HepG2 (cell line): Measurements from ENCODE around the gene UPB1. TPM values are rescaled to one million over a fixed set of nuclear protein-coding genes. Genes with fewer than 3 reads are reported as not detected.

Experiments
- ATF1 ChIP-seq: IDR thresholded peaks from 2 replicates; pipeline ENCODE4 v1.6.1; 2016; ENCODE audit warnings: mild to moderate bottlenecking, control low read depth
- ATF7 ChIP-seq, 2 experiments: fragments of 450-650 bp in 1 of 2; sonication (generic) in 1 of 2; formaldehyde crosslinking in 1 of 2; IDR thresholded peaks; 2 replicates each; pipeline versions ENCODE4 v1.4.0 to v1.6.1; 2016 to 2020; ENCODE audit warnings: antibody characterized with exemption in 1 of 2, mild to moderate bottlenecking in 1 of 2, missing genetic modification reagents in 1 of 2
- BATF2 ChIP-seq: sonication (generic); formaldehyde crosslinking; IDR thresholded peaks from 2 replicates; pipeline ENCODE4 v1.8.0; 2022; ENCODE audit warnings: mild to moderate bottlenecking, missing genetic modification reagents, moderate library complexity
- CENPBD1 ChIP-seq: sonication (generic); formaldehyde crosslinking; IDR thresholded peaks from 2 replicates; pipeline ENCODE4 v1.8.0; 2022; ENCODE audit warnings: missing genetic modification reagents, low read depth, mild to moderate bottlenecking, borderline replicate concordance
- ELF1 ChIP-seq: sonication (generic); formaldehyde crosslinking; IDR thresholded peaks from 2 replicates; pipeline ENCODE4 v1.4.0; 2020; ENCODE audit warnings: missing genetic modification reagents
- HOXA5 ChIP-seq: sonication (generic); formaldehyde crosslinking; IDR thresholded peaks from 2 replicates; pipeline ENCODE4 v1.4.0; 2020; ENCODE audit warnings: missing genetic modification reagents
- MXI1 ChIP-seq: IDR thresholded peaks from 3 replicates; pipeline ENCODE4 v1.6.1; 2012; ENCODE audit warnings: low read depth, low read length, inconsistent platforms, borderline replicate concordance
- NFYC ChIP-seq: IDR thresholded peaks from 2 replicates; pipeline ENCODE4 v1.6.1; 2016; ENCODE audit warnings: missing genetic modification reagents, missing compliant biosample characterization
- TRIM24 ChIP-seq: sonication (generic); formaldehyde crosslinking; IDR thresholded peaks from 2 replicates; pipeline ENCODE4 v1.8.0; 2022; ENCODE audit warnings: mild to moderate bottlenecking, missing genetic modification reagents
- ZBTB14 ChIP-seq: sonication (generic); formaldehyde crosslinking; IDR thresholded peaks from 2 replicates; pipeline ENCODE4 v1.4.0; 2020; ENCODE audit warnings: missing genetic modification reagents
- ZNF281 ChIP-seq: sonication (generic); formaldehyde crosslinking; IDR thresholded peaks from 2 replicates; pipeline ENCODE4 v1.4.0; 2020; ENCODE audit warnings: missing genetic modification reagents, borderline replicate concordance
- ZNF350 ChIP-seq: sonication (generic); formaldehyde crosslinking; IDR thresholded peaks from 2 replicates; pipeline ENCODE4 v1.4.0; 2020; ENCODE audit warnings: mild to moderate bottlenecking, low read depth, missing genetic modification reagents, borderline replicate concordance
- ZNF407 ChIP-seq: sonication (generic); formaldehyde crosslinking; IDR thresholded peaks from one replicate; pipeline ENCODE4 v1.5.1; 2020; ENCODE audit warnings: mild to moderate bottlenecking, missing genetic modification reagents; ENCODE audit errors: not compliant biosample characterization
- ZNF772 ChIP-seq: sonication (generic); formaldehyde crosslinking; IDR thresholded peaks from 2 replicates; pipeline ENCODE4 v1.5.0; 2020; ENCODE audit warnings: mild to moderate bottlenecking, missing genetic modification reagents
- polyA plus RNA-seq, 8 experiments: library from polyadenylated mRNA; depleted of rRNA in 3 of 8; stranded (reverse) in 7 of 8; unstranded in 1 of 8; fragments of >200 nt; fragmentation: Illumina TruSeq in 4 of 8; extraction: Trizol in 4 of 8; gene quantifications; 2 replicates each; pipeline versions ENCODE4 v1.2.1 to v1.2.3, GENCODE V29; 2011 to 2016; ENCODE audit warnings: low read depth in 4 of 8, missing spikeins in 1 of 8, mixed read lengths in 1 of 8; ENCODE audit not compliant: insufficient read depth in 1 of 8
- total RNA-seq, 5 experiments: library from RNA; depleted of rRNA; stranded (reverse); fragments of >200 nt; fragmentation: Illumina TruSeq; extraction: Trizol; gene quantifications; 2 replicates each; pipeline ENCODE4 v1.2.3, GENCODE V29; 2016; ENCODE audit warnings: low read depth in 1 of 5

UPB1 gene
- total and polyA plus RNA-seq, 2 of the 13 experiments (the other 11 are each of a cell fraction or from before 2014, with no cell fraction given): 0.38 to 1.2 TPM

- no peak for TF ChIP-seq CENPBD1 (CRISPR knock-in tag)
- TF ChIP-seq ZNF407 (CRISPR knock-in tag): no peak
- no peak for TF ChIP-seq ATF1
- peak; percentile 83 for TF ChIP-seq ZNF281 (CRISPR knock-in tag)
- no peak for TF ChIP-seq BATF2 (CRISPR knock-in tag)
- peak; percentile 40 for TF ChIP-seq ELF1 (CRISPR knock-in tag)
- TF ChIP-seq TRIM24 (CRISPR knock-in tag): peak; percentile 79
- no peak for TF ChIP-seq ZBTB14 (CRISPR knock-in tag)
- TF ChIP-seq NFYC: no peak
- TF ChIP-seq ATF7 (IDR thresholded peaks at IDR 0.05): peak; percentile 92
- peak; percentile 96 for TF ChIP-seq ATF7 (CRISPR knock-in tag; IDR thresholded peaks at IDR 0.05)
- TF ChIP-seq MXI1: peak; percentile 84; the same call in 2 of the 3 replicates
- TF ChIP-seq HOXA5 (CRISPR knock-in tag): no peak; the same call in 1 of the 2 replicates
- peak; percentile 98 for TF ChIP-seq ZNF350 (CRISPR knock-in tag)
- TF ChIP-seq ZNF772 (CRISPR knock-in tag): peak; percentile 69; the same call in 1 of the 2 replicates
Observed at GRCh38 chr22:24550028-24550901, 55.1 kb downstream of the UPB1 start (continued).
